SK-N-SH (cell line): Measurements from ENCODE around the gene SAP30. TPM values are rescaled to one million over a fixed set of nuclear protein-coding genes. Genes with fewer than 3 reads are reported as not detected.

Source experiments
- CTCF ChIA-PET: fragments of 300-600, 350-600 bp; formaldehyde crosslinking; extraction: SDS; loops from one replicate; lab custom pipeline; 2021; lab: Yijun Ruan, JAX
- POLR2A ChIA-PET: fragments of 350-600 bp; sonication (Branson Sonifier 250); formaldehyde crosslinking; extraction: SDS; loops from one replicate; lab custom pipeline; 2020; ENCODE audit warnings: antibody characterized with exemption, inconsistent platforms; lab: Yijun Ruan, JAX
- DNase-seq: peaks from one replicate; pipeline ENCODE4 v3.0.0; 2012
- H2AFZ ChIP-seq: fragments of 200-600 bp; sonication (generic); 2 replicates; pipeline ENCODE4 v1.8.1; 2016; ENCODE audit warnings: antibody characterized with exemption, mild to moderate bottlenecking, low read depth
- H3F3A ChIP-seq: fragments of 200-600 bp; sonication (generic); replicated peaks from 2 replicates; pipeline ENCODE3; 2016; ENCODE audit warnings: antibody characterized with exemption, mild to moderate bottlenecking; ENCODE audit not compliant: insufficient read depth
- H3K27ac ChIP-seq, 2 experiments: fragments of 200-500 bp in 1 of 2; fragments of 200-600 bp in 1 of 2; sonication (Bioruptor generic) in 1 of 2; sonication (generic), shearing (Covaris generic) in 1 of 2; 2 replicates each; pipeline versions ENCODE4 v1.5.1 to v1.6.1; 2014 to 2016; ENCODE audit warnings: low read depth in 2 of 2, inconsistent platforms in 1 of 2, low read length in 1 of 2, mild to moderate bottlenecking in 1 of 2, mixed read lengths in 1 of 2
- H3K27me3 ChIP-seq: fragments of 200-600 bp; sonication (generic), shearing (Covaris generic); 2 replicates; pipeline ENCODE4 v1.6.1; 2016; ENCODE audit warnings: mixed run types; ENCODE audit not compliant: insufficient read depth
- H3K36me3 ChIP-seq, 2 experiments: fragments of 200-500 bp in 1 of 2; fragments of 200-600 bp in 1 of 2; sonication (Bioruptor generic) in 1 of 2; sonication (generic) in 1 of 2; replicated peaks in 1 of 2; 2 replicates each; pipeline versions ENCODE3 to v1.5.1; 2014 to 2016; ENCODE audit warnings: low read length in 1 of 2, mild to moderate bottlenecking in 1 of 2; ENCODE audit not compliant: insufficient read depth in 2 of 2, control insufficient read depth in 1 of 2
- H3K4me1 ChIP-seq, 2 experiments: fragments of 200-500 bp in 1 of 2; fragments of 200-600 bp in 1 of 2; sonication (Bioruptor generic) in 1 of 2; sonication (generic), shearing (Covaris generic) in 1 of 2; 2 replicates each; pipeline versions ENCODE4 v1.5.1 to v1.6.1; 2014 to 2016; ENCODE audit warnings: low read depth in 1 of 2, low read length in 1 of 2, mixed run types in 1 of 2; ENCODE audit not compliant: insufficient read depth in 2 of 2, control insufficient read depth in 1 of 2
- H3K4me2 ChIP-seq: fragments of 200-600 bp; sonication (generic), shearing (Covaris generic); 2 replicates; pipeline ENCODE4 v1.6.1; 2017; ENCODE audit warnings: mixed run types
- H3K4me3 ChIP-seq, 2 experiments: fragments of 200-500 bp in 1 of 2; fragments of 200-600 bp in 1 of 2; sonication (Bioruptor generic) in 1 of 2; sonication (generic), shearing (Covaris generic) in 1 of 2; 2 replicates each; pipeline versions ENCODE4 v1.5.1 to v1.8.1; 2014 to 2016; ENCODE audit warnings: low read depth in 2 of 2, inconsistent platforms in 1 of 2, low read length in 1 of 2, mild to moderate bottlenecking in 1 of 2, mixed read lengths in 1 of 2, moderate library complexity in 1 of 2
- H3K79me2 ChIP-seq: fragments of 200-600 bp; sonication (generic); 2 replicates; pipeline ENCODE4 v1.8.1; 2017; ENCODE audit warnings: mild to moderate bottlenecking; ENCODE audit not compliant: insufficient read depth
- H3K9ac ChIP-seq: fragments of 200-600 bp; sonication (generic); 2 replicates; pipeline ENCODE4 v1.6.1; 2017; ENCODE audit warnings: mixed run types
- H3K9me2 ChIP-seq: fragments of 200-600 bp; sonication (generic); 2 replicates; pipeline ENCODE4 v1.6.1; 2017; ENCODE audit warnings: mixed run types
- H3K9me3 ChIP-seq: fragments of 200-600 bp; sonication (generic); 2 replicates; pipeline ENCODE4 v1.6.1; 2017; ENCODE audit warnings: mixed run types, mild to moderate bottlenecking, moderate library complexity
- H4K20me1 ChIP-seq: fragments of 200-600 bp; sonication (generic); 2 replicates; pipeline ENCODE4 v1.6.1; 2017; ENCODE audit warnings: mild to moderate bottlenecking, mixed run types; ENCODE audit not compliant: insufficient read depth
- ELF1 ChIP-seq: IDR thresholded peaks from 2 replicates; pipeline ENCODE4 v1.4.0; 2012
- EP300 ChIP-seq, 2 experiments: IDR thresholded peaks; 2 replicates each; pipeline versions ENCODE4 v1.4.0 to v1.6.1; 2012; ENCODE audit warnings: borderline replicate concordance in 1 of 2, low read depth in 1 of 2, low read length in 1 of 2
- FOXJ3 ChIP-seq: sonication (generic); formaldehyde crosslinking; IDR thresholded peaks from 2 replicates; pipeline ENCODE4 v1.5.1; 2020; ENCODE audit warnings: mild to moderate bottlenecking, missing genetic modification reagents
- GABPA ChIP-seq: IDR thresholded peaks from 2 replicates; pipeline ENCODE4 v1.4.0; 2012; ENCODE audit warnings: low read depth, mild to moderate bottlenecking
- GATA2 ChIP-seq: sonication (generic); formaldehyde crosslinking; IDR thresholded peaks from 2 replicates; pipeline ENCODE4 v1.5.0; 2020; ENCODE audit warnings: mild to moderate bottlenecking, missing genetic modification reagents
- IRF3 ChIP-seq: fragments of 150-350 bp; IDR thresholded peaks from 2 replicates; pipeline ENCODE4 v1.6.1; 2016; ENCODE audit warnings: mild to moderate bottlenecking, low read depth, low read length
- MEF2A ChIP-seq: IDR thresholded peaks from 2 replicates; pipeline ENCODE4 v1.4.0; 2012; ENCODE audit warnings: low read depth, borderline replicate concordance
- MXI1 ChIP-seq: IDR thresholded peaks from 2 replicates; pipeline ENCODE4 v1.6.1; 2012; ENCODE audit warnings: mild to moderate bottlenecking, low read depth, low read length, improper control_type of control experiment
- NFIC ChIP-seq: IDR thresholded peaks from 2 replicates; pipeline ENCODE4 v1.4.0; 2012; ENCODE audit warnings: borderline replicate concordance
- NRF1 ChIP-seq: IDR thresholded peaks from 2 replicates; pipeline ENCODE4 v1.6.1; 2012; ENCODE audit warnings: low read depth, mild to moderate bottlenecking, low read length
- PBX3 ChIP-seq: IDR thresholded peaks from 2 replicates; pipeline ENCODE4; 2012
- POLR2AphosphoS5 ChIP-seq: IDR thresholded peaks from 2 replicates; pipeline ENCODE4 v1.6.1; 2012; ENCODE audit warnings: low read depth, low read length
- RAD21 ChIP-seq: IDR thresholded peaks from 2 replicates; pipeline ENCODE4 v1.6.1; 2012; ENCODE audit warnings: mild to moderate bottlenecking, low read length
- RFX5 ChIP-seq: IDR thresholded peaks from 2 replicates; pipeline ENCODE4 v1.6.1; 2012; ENCODE audit warnings: mild to moderate bottlenecking, improper control_type of control experiment, low read length
- RXRA ChIP-seq: IDR thresholded peaks from 2 replicates; pipeline ENCODE4 v1.4.0; 2012; ENCODE audit warnings: low read depth, mild to moderate bottlenecking, borderline replicate concordance
- SMC3 ChIP-seq: IDR thresholded peaks from 2 replicates; pipeline ENCODE4 v1.6.1; 2012; ENCODE audit warnings: low read depth, low read length, improper control_type of control experiment
- TAF1 ChIP-seq: IDR thresholded peaks from 2 replicates; pipeline ENCODE4 v1.6.1; 2012; ENCODE audit warnings: low read depth, mild to moderate bottlenecking, low read length, moderate library complexity, borderline replicate concordance
- TEAD4 ChIP-seq: IDR thresholded peaks from 2 replicates; pipeline ENCODE4 v1.4.0; 2012; ENCODE audit warnings: mild to moderate bottlenecking, borderline replicate concordance; ENCODE audit not compliant: insufficient read depth
- USF2 ChIP-seq: fragments of 150-350 bp; IDR thresholded peaks from 2 replicates; pipeline ENCODE4 v1.6.1; 2017; ENCODE audit warnings: antibody characterized with exemption, low read length, low read depth, borderline replicate concordance
- whole genome bisulfite sequencing: methylation state at CpG from one replicate; pipeline ENCODE4 v1.1.6; 2017; ENCODE audit warnings: low lambda C conversion rate; 5-methylcytosine and 5-hydroxymethylcytosine counted together
- polyA plus RNA-seq, 3 experiments: library from polyadenylated mRNA; depleted of rRNA; stranded (reverse); fragments of >200 nt; gene quantifications; 2 replicates each; pipeline ENCODE4 v1.2.3, GENCODE V29; 2012

SAP30 gene
- polyA plus RNA-seq, 1 of the 3 experiments (the other 2 are of a cell fraction) = 19.0 TPM

- Histone ChIP-seq H3K27me3 (no peaks in the 10 kb centered on the region), H2AFZ (peak overlapping the region; percentile 77), H3K4me2 (peak overlapping the region; percentile 78)
- TF ChIP-seq SMC3 (no peak), ELF1 (no peak), GABPA (no peak), NFIC (no peak), FOXJ3 (CRISPR knock-in tag) (no peak), POLR2AphosphoS5 (no peak), TEAD4 (no peak), RAD21 (no peak), EP300 (IDR thresholded peaks at IDR 0.05; ENCODE audit: borderline replicate concordance in 1 of 2, low read depth in 1 of 2, low read length in 1 of 2) (no peak), RXRA (no peak), GATA2 (CRISPR knock-in tag) (no peak), PBX3 (no peak), TAF1 (no peak), MEF2A (no peak), NRF1 (no peak), RFX5 (no peak), IRF3 (no peak), USF2 (no peak), MXI1 (no peak)
- TF ChIP-seq, all 33 proteins: peak for 0
- H3F3A ChIP-seq = peaks cover 36% of the 10 kb centered on the region
- 28% methylated on average over 4 of the region's 4 CpGs for WGBS
- no peaks in the 10 kb centered on the region for H3K9me2 ChIP-seq
- no peaks in the 10 kb centered on the region for H3K36me3 ChIP-seq
- CTCF ChIA-PET = interaction anchor here (1.1 to 3.7 kb wide), 7 partner anchors 13 to 140 kb away, joined by 3 to 17 read pairs (median 3); no protein-coding TSS in a partner anchor
- H3K79me2 ChIP-seq = peaks cover 24% of the 10 kb centered on the region
- H3K4me3 ChIP-seq = peak overlapping the region; percentile 1 to 8; a peak in 2 of 4 replicates
- no peaks in the 10 kb centered on the region for H4K20me1 ChIP-seq
- peak overlapping the region; percentile 10 to 30 for H3K27ac ChIP-seq
- H3K9ac ChIP-seq = no peak overlapping the region
- POLR2A ChIA-PET = interaction anchor here (1.8 kb wide), 1 partner anchor 33 kb away, joined by 12 read pairs; the partner anchor contains the start of gene HMGB2
- H3K4me1 ChIP-seq = peaks cover 6 to 8% of the 10 kb centered on the region in 2 experiments; a peak in 3 of 4 replicates
- DNase-seq = no peak
- no peaks in the 10 kb centered on the region for H3K9me3 ChIP-seq
Observed at GRCh38 chr4:173367946-173368345, 2.8 kb upstream of the SAP30 start.
